Measurements from ENCODE around the gene WDR88. TPM values are rescaled to one million over a fixed set of nuclear protein-coding genes. Genes with fewer than 3 reads are reported as not detected.

The WDR88 gene
- polyA plus RNA-seq, 3 donors, result not detected

DNA sequence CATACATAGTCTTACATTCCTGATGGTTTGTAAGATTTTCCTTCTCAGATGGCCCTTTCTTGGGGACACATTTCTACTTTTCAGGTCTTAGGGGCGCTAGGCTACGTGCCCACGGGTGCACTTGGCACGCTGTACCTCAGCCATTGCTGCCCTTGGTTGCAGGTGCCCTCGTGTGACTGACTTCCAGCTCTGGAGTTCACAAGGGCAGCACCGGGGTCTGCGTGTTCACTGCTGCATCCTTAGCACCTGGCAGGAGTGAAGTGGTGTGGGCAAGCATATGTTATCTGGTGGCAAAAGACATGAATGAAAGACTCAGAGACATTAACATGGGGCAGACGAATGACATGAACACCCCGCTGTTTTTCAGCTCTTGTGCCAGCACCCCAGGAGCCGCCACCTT is 13.3 kb upstream of the WDR88 start:
- H3K27me3 ChIP-seq (ENCODE audit: control insufficient read depth in 2 of 2, insufficient read depth in 2 of 2, low read length in 2 of 2), result no peaks in the 10 kb centered on the region
- no peak overlapping the region for H3K27ac ChIP-seq (ENCODE audit: low read depth in 1 of 2, low read length in 2 of 2)
- no peak overlapping the region for H3K9ac ChIP-seq (ENCODE audit: insufficient read depth, low read length, poor library complexity, severe bottlenecking)
- H4K20me1 ChIP-seq (ENCODE audit: insufficient read depth, low read length), result no peaks in the 10 kb centered on the region
- H3K36me3 Mint-ChIP-seq, result peaks cover 53 to 81% of the 10 kb centered on the region in 2 donors
- peaks cover 0 to 3% (median 0%) of the 10 kb centered on the region in 7 donors for H3K9me3 Mint-ChIP-seq
- H3K79me2 ChIP-seq (ENCODE audit: insufficient read depth, low read length), result no peaks in the 10 kb centered on the region
- H3K4me1 Mint-ChIP-seq, result no peaks in the 10 kb centered on the region
- no peaks in the 10 kb centered on the region for H3K9me3 ChIP-seq (replicated peaks in 1 of 2; ENCODE audit: control insufficient read depth in 1 of 2, insufficient read depth in 1 of 2, low read length in 2 of 2)
- peak overlapping the region in 1 of 7 donors; percentile 41 for H3K27ac Mint-ChIP-seq
- peaks cover 58 to 67% of the 10 kb centered on the region in 2 donors for H3K36me3 ChIP-seq (replicated peaks in 1 of 2; ENCODE audit: control insufficient read depth in 1 of 2, insufficient read depth in 2 of 2, low read length in 2 of 2)
- WGBS (ENCODE audit: insufficient coverage), result 96% methylated on average over 9 of the region's 10 CpGs
- H3K4me2 ChIP-seq (replicated peaks; ENCODE audit: extremely low read depth, low read length, poor library complexity, severe bottlenecking), result no peak overlapping the region
- TF ChIP-seq, protein P1, sequence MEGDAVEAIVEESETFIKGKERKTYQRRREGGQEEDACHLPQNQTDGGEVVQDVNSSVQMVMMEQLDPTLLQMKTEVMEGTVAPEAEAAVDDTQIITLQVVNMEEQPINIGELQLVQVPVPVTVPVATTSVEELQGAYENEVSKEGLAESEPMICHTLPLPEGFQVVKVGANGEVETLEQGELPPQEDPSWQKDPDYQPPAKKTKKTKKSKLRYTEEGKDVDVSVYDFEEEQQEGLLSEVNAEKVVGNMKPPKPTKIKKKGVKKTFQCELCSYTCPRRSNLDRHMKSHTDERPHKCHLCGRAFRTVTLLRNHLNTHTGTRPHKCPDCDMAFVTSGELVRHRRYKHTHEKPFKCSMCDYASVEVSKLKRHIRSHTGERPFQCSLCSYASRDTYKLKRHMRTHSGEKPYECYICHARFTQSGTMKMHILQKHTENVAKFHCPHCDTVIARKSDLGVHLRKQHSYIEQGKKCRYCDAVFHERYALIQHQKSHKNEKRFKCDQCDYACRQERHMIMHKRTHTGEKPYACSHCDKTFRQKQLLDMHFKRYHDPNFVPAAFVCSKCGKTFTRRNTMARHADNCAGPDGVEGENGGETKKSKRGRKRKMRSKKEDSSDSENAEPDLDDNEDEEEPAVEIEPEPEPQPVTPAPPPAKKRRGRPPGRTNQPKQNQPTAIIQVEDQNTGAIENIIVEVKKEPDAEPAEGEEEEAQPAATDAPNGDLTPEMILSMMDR (IDR thresholded peaks at IDR 0.05), result no peak
- no peak overlapping the region for H2AFZ ChIP-seq (ENCODE audit: insufficient read depth, low read depth, low read length, poor library complexity, severe bottlenecking)
- no peak for DNase-seq
- no peak overlapping the region for H3K4me3 ChIP-seq (replicated peaks in 1 of 3; ENCODE audit: low read depth in 2 of 3, low read length in 3 of 3)
- H3K27me3 Mint-ChIP-seq (ENCODE audit: low read depth in 3 of 3), result peaks cover 0 to 2% (median 2%) of the 10 kb centered on the region in 3 donors
- intact Hi-C loops (cut with micrococcal nuclease), result no loop called here
- H3K4me1 ChIP-seq (ENCODE audit: control insufficient read depth in 1 of 2, insufficient read depth in 2 of 2, low read length in 2 of 2), result no peaks in the 10 kb centered on the region
- no peak overlapping the region for H3K4me3 Mint-ChIP-seq

DNA sequence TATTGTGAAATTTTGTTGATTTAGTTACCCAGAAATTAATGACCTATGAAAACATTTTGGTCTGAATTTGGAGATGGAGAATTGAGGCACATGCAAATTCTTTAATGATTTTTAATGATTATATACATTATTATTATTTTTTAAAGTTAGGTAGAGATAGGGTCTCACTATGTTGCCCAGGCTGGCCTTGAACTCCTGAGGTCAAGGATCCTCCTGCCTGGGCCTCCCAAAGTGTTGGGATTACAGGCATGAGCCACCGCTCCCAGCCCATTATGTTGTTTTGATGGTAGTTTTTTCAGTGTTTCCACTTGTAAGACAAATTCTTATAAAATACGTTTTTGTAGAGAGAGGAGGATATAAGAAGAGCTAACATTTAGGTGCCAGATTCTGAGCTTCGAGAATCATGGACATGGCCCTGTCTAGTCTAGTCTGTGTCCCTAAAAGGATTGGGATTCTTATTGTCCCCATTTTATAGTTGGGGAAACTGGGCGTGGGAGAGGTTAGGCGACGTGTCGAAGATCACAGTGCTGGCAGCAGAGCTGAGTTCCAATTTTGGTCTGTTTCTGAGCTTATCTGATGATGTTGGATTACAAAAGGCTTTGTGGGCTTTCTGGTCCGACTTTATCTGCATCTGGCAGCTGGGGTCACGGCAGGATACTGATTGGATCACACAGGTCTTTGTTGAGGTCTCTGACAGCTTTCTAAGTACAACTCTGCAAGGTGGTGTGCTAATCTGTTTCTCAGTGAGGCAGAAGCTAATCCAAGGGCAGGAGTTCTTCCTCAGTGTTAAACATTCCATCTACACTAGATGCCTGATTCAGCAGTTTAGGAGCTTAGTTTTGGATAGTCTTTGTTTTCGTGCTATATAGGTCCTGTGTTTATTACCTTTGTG is 7.5 kb upstream of the WDR88 start:
- no peaks in the 10 kb centered on the region for H3K27me3 ChIP-seq (ENCODE audit: control insufficient read depth in 2 of 2, insufficient read depth in 2 of 2, low read length in 2 of 2)
- Mint-ChIP-seq H3K27me3 (ENCODE audit: low read depth in 3 of 3) (no peaks in the 10 kb centered on the region), H3K9me3 (no peaks in the 10 kb centered on the region), H3K36me3 (peaks cover 48 to 73% of the 10 kb centered on the region in 2 donors), H3K4me1 (peaks cover 3% of the 10 kb centered on the region), H3K27ac (no peak overlapping the region), H3K4me3 (no peak overlapping the region)
- 76% methylated on average over 8 of the region's 10 CpGs for WGBS (ENCODE audit: insufficient coverage)
- no peaks in the 10 kb centered on the region for H4K20me1 ChIP-seq (ENCODE audit: insufficient read depth, low read length)
- H3K79me2 ChIP-seq (ENCODE audit: insufficient read depth, low read length), result no peaks in the 10 kb centered on the region
- no peak overlapping the region for H2AFZ ChIP-seq (ENCODE audit: insufficient read depth, low read depth, low read length, poor library complexity, severe bottlenecking)
- H3K4me2 ChIP-seq (replicated peaks; ENCODE audit: extremely low read depth, low read length, poor library complexity, severe bottlenecking), result no peak overlapping the region
- no peak overlapping the region for H3K4me3 ChIP-seq (replicated peaks in 1 of 3; ENCODE audit: low read depth in 2 of 3, low read length in 3 of 3)
- TF ChIP-seq, protein P1 (IDR thresholded peaks at IDR 0.05), result no peak
- H3K9me3 ChIP-seq (replicated peaks in 1 of 2; ENCODE audit: control insufficient read depth in 1 of 2, insufficient read depth in 1 of 2, low read length in 2 of 2), result no peaks in the 10 kb centered on the region
- peaks cover 32 to 53% of the 10 kb centered on the region in 2 donors for H3K36me3 ChIP-seq (replicated peaks in 1 of 2; ENCODE audit: control insufficient read depth in 1 of 2, insufficient read depth in 2 of 2, low read length in 2 of 2)
- no peak overlapping the region for H3K9ac ChIP-seq (ENCODE audit: insufficient read depth, low read length, poor library complexity, severe bottlenecking)
- DNase-seq, result no peak
- no peak overlapping the region for H3K27ac ChIP-seq (ENCODE audit: low read depth in 1 of 2, low read length in 2 of 2)
- peaks cover 3 to 4% of the 10 kb centered on the region in 2 donors for H3K4me1 ChIP-seq (ENCODE audit: control insufficient read depth in 1 of 2, insufficient read depth in 2 of 2, low read length in 2 of 2)
- intact Hi-C loops (cut with micrococcal nuclease), result loop anchor here (5.0 to 10.0 kb wide), 2 partner anchors 648 to 650 kb away; no protein-coding TSS in a partner anchor
